ENCODE data around the gene LTBP3.

Gene LTBP3

DNA sequence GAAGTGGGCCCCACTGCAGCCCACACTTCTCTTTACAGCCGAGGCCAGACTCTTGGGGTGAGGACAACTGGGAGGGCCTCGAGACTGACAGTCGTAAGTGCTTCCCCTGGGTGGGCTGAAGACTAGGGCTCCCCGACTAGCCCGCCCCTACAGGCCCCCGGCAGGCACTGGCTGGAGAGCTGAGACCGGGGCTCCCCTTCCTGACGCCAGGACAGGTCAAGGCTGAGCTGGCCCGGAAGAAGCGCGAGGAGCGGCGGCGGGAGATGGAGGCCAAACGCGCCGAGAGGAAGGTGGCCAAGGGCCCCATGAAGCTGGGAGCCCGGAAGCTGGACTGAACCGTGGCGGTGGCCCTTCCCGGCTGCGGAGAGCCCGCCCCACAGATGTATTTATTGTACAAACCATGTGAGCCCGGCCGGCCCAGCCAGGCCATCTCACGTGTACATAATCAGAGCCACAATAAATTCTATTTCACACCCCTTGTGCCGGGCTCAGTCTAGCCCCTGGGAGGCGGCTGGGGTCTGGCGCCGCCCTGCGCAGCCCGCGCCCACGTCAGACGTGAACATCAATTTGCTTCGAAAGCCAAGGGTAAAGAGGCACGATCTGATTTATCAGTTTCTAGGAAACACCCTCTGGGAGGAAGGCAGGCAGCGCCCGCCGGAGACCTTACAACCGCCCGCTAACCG is 19.8 kb downstream of the LTBP3 start:
- DNase-seq (ENCODE audit: low read depth in 2 of 2): no peak
- TF ChIP-seq, protein P1, sequence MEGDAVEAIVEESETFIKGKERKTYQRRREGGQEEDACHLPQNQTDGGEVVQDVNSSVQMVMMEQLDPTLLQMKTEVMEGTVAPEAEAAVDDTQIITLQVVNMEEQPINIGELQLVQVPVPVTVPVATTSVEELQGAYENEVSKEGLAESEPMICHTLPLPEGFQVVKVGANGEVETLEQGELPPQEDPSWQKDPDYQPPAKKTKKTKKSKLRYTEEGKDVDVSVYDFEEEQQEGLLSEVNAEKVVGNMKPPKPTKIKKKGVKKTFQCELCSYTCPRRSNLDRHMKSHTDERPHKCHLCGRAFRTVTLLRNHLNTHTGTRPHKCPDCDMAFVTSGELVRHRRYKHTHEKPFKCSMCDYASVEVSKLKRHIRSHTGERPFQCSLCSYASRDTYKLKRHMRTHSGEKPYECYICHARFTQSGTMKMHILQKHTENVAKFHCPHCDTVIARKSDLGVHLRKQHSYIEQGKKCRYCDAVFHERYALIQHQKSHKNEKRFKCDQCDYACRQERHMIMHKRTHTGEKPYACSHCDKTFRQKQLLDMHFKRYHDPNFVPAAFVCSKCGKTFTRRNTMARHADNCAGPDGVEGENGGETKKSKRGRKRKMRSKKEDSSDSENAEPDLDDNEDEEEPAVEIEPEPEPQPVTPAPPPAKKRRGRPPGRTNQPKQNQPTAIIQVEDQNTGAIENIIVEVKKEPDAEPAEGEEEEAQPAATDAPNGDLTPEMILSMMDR (IDR thresholded peaks at IDR 0.05; ENCODE audit: low read depth, low read length): no peak
- no peak overlapping the region for H3K4me3 ChIP-seq (replicated peaks in 1 of 2; ENCODE audit: low read depth in 2 of 2, low read length in 2 of 2)

DNA sequence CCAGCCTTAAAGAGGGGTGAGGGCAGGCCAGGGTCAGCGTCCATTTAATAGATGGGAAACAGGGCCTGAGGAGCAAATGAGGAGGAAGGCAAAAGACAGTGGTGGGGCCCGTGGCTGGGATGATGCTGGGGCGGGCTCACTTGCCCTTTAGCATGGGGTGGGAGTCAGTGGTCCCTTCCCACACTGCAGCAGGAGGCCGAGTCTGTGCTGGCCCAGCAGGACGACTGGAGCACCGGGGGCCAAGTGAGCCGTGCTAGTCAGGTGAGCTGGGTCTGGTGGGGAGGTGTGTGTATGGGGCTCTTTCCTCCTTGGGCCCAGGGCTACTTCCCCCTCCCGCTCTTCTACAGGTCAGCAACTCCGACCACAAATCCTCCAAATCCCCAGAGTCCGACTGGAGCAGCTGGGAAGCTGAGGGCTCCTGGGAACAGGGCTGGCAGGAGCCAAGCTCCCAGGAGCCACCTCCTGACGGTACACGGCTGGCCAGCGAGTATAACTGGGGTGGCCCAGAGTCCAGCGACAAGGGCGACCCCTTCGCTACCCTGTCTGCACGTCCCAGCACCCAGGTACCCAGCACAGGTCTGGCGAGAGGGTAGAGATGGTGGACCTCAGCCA is 20.4 kb downstream of the LTBP3 start:
- TF ChIP-seq, protein P1 (IDR thresholded peaks at IDR 0.05; ENCODE audit: low read depth, low read length): no peak
- DNase-seq (ENCODE audit: low read depth in 2 of 2): no peak
- no peak overlapping the region for H3K4me3 ChIP-seq (replicated peaks in 1 of 2; ENCODE audit: low read depth in 2 of 2, low read length in 2 of 2)

DNA sequence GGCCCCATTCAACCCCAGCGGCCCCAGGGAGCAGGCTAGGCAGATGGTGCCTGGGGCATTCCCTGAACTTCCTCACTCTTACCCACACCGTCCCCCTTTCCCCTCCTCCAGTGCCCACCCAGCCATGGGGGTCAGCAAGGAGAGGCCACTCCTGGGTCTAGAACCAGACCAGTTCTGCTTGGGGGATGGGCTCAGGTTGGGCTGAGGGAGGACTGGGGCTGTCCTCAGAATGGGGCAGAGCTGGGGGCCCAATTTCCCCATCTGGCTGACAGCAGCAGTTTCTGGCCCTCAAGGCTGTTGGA is 20.9 kb downstream of the LTBP3 start:
- TF ChIP-seq, protein P1 (IDR thresholded peaks at IDR 0.05; ENCODE audit: low read depth, low read length): no peak
- H3K4me3 ChIP-seq (replicated peaks in 1 of 2; ENCODE audit: low read depth in 2 of 2, low read length in 2 of 2): no peak overlapping the region
- DNase-seq (ENCODE audit: low read depth in 2 of 2): no peak

DNA sequence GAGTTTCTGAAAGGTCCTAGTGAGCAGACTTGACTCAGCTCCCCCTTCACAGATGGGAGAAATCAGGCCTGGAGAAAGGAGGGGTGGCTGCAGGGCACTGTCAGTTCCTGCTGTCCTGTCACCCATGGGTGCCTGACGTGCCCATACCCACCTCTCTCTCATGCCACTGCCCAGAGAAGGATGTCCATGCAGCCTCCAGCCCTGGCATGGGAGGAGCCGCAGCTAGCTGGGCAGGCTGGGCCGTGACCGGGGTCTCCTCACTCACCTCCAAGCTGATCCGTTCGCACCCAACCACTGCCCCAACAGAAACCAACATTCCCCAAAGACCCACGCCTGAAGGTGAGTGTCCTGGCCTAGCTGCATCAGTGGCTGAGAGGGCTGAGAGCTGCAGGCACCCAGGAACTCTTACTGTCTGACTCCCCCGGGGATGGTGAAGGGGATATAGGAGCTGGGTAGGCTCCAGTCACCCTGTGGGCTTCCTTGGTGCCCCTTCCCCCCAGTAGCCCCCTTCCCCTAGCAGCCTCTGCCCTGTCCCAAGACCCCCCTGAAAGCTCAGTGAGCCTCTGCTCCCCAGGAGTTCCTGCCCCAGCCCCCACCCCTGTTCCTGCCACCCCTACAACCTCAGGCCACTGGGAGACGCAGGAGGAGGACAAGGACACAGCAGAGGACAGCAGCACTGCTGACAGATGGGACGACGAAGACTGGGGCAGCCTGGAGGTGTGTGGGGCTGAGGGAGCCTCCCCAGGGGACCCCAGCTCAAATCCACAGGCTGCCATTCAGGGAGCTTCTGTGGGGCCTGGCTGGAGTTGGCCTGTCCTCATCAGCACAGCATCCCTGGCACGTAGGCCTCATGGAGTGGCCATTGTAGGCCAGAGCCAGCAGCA is 21.5 kb downstream of the LTBP3 start:
- no peak for DNase-seq (ENCODE audit: low read depth in 2 of 2)
- TF ChIP-seq, protein P1 (IDR thresholded peaks at IDR 0.05; ENCODE audit: low read depth, low read length): no peak
- no peak overlapping the region for H3K4me3 ChIP-seq (replicated peaks in 1 of 2; ENCODE audit: low read depth in 2 of 2, low read length in 2 of 2)

DNA sequence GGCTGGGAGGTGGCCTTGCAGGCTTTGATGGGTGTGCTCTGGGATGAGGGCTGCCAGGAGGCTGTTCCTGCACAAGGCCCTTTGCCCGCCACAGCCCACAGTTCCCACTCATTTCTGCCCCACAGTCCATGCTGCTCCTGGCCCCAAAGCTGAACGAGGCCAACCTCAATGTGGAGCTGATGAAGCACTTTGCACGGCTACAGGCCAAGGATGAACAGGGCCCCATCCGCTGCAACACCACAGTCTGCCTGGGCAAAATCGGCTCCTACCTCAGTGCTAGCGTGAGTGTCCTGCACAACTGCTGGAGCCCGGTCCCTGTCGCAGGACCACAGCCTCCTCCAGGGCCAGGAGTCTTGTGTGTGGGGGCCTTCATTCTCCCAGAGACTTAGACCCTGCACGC is 23.1 kb downstream of the LTBP3 start:
- no peak overlapping the region for H3K4me3 ChIP-seq (replicated peaks in 1 of 2; ENCODE audit: low read depth in 2 of 2, low read length in 2 of 2)
- no peak for DNase-seq (ENCODE audit: low read depth in 2 of 2)
- TF ChIP-seq, protein P1 (IDR thresholded peaks at IDR 0.05; ENCODE audit: low read depth, low read length): no peak

DNA sequence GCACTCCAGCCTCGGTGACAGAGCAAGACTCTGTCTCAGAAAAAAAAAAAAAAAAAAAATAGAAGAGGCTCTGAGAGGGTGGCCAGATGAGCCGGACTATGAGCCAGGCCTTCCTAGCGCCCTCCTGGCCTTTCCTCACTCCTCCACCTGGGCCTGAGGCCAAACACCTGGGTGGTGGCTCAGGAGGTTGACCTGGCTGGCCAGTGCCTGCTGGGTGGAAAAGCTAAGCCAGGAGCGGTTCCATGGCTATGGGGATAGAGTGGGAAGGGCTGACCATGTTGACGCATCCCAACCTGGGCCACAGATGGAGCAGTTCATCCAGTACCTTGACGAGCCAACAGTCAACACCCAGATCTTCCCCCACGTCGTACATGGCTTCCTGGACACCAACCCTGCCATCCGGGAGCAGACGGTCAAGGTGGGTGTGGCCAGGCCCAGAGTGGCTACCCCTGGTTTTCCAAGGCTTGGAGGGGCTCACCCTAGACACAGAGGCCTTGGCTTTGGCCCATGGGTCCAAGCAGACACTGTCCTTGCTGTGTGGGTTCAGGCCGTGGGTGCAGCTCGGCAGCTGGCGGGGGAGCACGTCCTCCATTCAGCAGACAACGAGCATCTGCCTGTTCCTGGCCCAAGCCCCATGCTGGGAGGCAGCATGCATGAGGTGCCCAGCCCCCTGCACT is 25.6 kb downstream of the LTBP3 start:
- DNase-seq (ENCODE audit: low read depth in 2 of 2): no peak
- H3K4me3 ChIP-seq (replicated peaks in 1 of 2; ENCODE audit: low read depth in 2 of 2, low read length in 2 of 2): no peak overlapping the region
- TF ChIP-seq, protein P1 (IDR thresholded peaks at IDR 0.05; ENCODE audit: low read depth, low read length): no peak

Data from cardiac fibroblast (primary cell).